ENCODE measurements around the gene UTS2B.

UTS2B gene

GRCh38 chr3:191302451-191302850 is 27.9 kb downstream of the UTS2B start:
- no peak for TF ChIP-seq CTCF (IDR thresholded peaks at IDR 0.05)

GRCh38 chr3:191301782-191302411 is 28.4 kb downstream of the UTS2B start:
- no peak for TF ChIP-seq CTCF (IDR thresholded peaks at IDR 0.05)

GRCh38 chr3:191301017-191301416 is 29.3 kb downstream of the UTS2B start:
- no peak for TF ChIP-seq CTCF (IDR thresholded peaks at IDR 0.05)

- no peak for TF ChIP-seq CTCF (IDR thresholded peaks at IDR 0.05)
Measured at GRCh38 chr3:191300422-191300821, 29.9 kb downstream of the UTS2B start.

GRCh38 chr3:191298846-191299245 is 31.5 kb downstream of the UTS2B start:
- no peak for TF ChIP-seq CTCF (IDR thresholded peaks at IDR 0.05)

GRCh38 chr3:191296041-191296541 is 34.2 kb downstream of the UTS2B start:
- no peak for TF ChIP-seq CTCF (IDR thresholded peaks at IDR 0.05)

GRCh38 chr3:191294291-191294690 is 36.0 kb downstream of the UTS2B start:
- no peak for TF ChIP-seq CTCF (IDR thresholded peaks at IDR 0.05)
